NCI-H510A treated with DMSO at 0.1 percent for 48 hours (cell line): ENCODE results near the gene SIGLEC8.
"Not testable (repeated sequence)": the region's sequence is repeated elsewhere in the genome, so short reads cannot be mapped to it uniquely, and the experiment has no call there.

ENCODE experiments used
- DNase-seq: peaks from one replicate; lab custom pipeline; 2025; lab: John Stamatoyannopoulos, UW

The SIGLEC8 gene

GRCh38 chr19:51458051-51458645, at the start of gene SIGLEC8:
TSS of gene SIGLEC8 (minus strand) at chr19:51458454. CDS start at chr19:51458387, 67 bp downstream.
- no peak for DNase-seq

GRCh38 chr19:51507640-51508058, 49.4 kb upstream of the SIGLEC8 start:
- no peak for DNase-seq

GRCh38 chr19:51507192-51507591, 48.9 kb upstream of the SIGLEC8 start:
- DNase-seq: no peak

GRCh38 chr19:51505904-51506303, 47.6 kb upstream of the SIGLEC8 start:
- DNase-seq: no peak

GRCh38 chr19:51503896-51504295, 45.6 kb upstream of the SIGLEC8 start:
- no peak for DNase-seq

- no peak for DNase-seq
Measured at GRCh38 chr19:51503286-51503817, 45.1 kb upstream of the SIGLEC8 start.

GRCh38 chr19:51501594-51502263, 43.5 kb upstream of the SIGLEC8 start, which contains the start of gene SIGLEC12:
TSS of gene SIGLEC12 (minus strand) at chr19:51501800. CDS start at chr19:51501733, 67 bp downstream.
- DNase-seq: no peak

GRCh38 chr19:51500931-51501330, 42.7 kb upstream of the SIGLEC8 start:
- not testable (repeated sequence) for DNase-seq

GRCh38 chr19:51497666-51498065, 39.4 kb upstream of the SIGLEC8 start:
- DNase-seq: no peak

- DNase-seq: no peak
Measured at GRCh38 chr19:51493776-51494175, 35.5 kb upstream of the SIGLEC8 start.

GRCh38 chr19:51491586-51491985, 33.3 kb upstream of the SIGLEC8 start:
- DNase-seq: no peak

GRCh38 chr19:51490676-51491075, 32.4 kb upstream of the SIGLEC8 start:
- no peak for DNase-seq

- no peak for DNase-seq
Measured at GRCh38 chr19:51489113-51489512, 30.9 kb upstream of the SIGLEC8 start.

- no peak for DNase-seq
Measured at GRCh38 chr19:51488491-51488890, 30.2 kb upstream of the SIGLEC8 start.

- no peak for DNase-seq
Measured at GRCh38 chr19:51485960-51486660, 27.9 kb upstream of the SIGLEC8 start.

GRCh38 chr19:51480590-51480989, 22.3 kb upstream of the SIGLEC8 start:
- DNase-seq: no peak

GRCh38 chr19:51479531-51480331, 21.5 kb upstream of the SIGLEC8 start:
- DNase-seq: no peak

- DNase-seq: no peak
Measured at GRCh38 chr19:51478381-51479234, 20.4 kb upstream of the SIGLEC8 start, which contains the start of gene CEACAM18. TSS of gene CEACAM18 (plus strand) at chr19:51478539.

GRCh38 chr19:51477344-51477743, 19.1 kb upstream of the SIGLEC8 start:
- DNase-seq: no peak

GRCh38 chr19:51476164-51476563, 17.9 kb upstream of the SIGLEC8 start:
- DNase-seq: no peak
